T follicular helper cell (primary cell): ENCODE measurements around the gene TGFBR1.

ENCODE experiments used
- DNase-seq: peaks from one replicate; pipeline ENCODE4 v3.0.0-alpha.2; 2020; ENCODE audit warnings: low read depth
- total RNA-seq, 2 experiments: gene quantifications; one replicate each; lab custom pipeline; 2026; lab: John Stamatoyannopoulos, UW

Gene TGFBR1
- total RNA-seq = 60.9 to 82.6 reads per million in 2 experiments

GRCh38 chr9:99104459-99105151, at the start of gene TGFBR1:
TSS of gene TGFBR1 (plus strand) at chr9:99105113. CDS start at chr9:99105206, 93 bp downstream.
- peak; percentile 87 for DNase-seq

GRCh38 chr9:99055384-99055783, 49.5 kb upstream of the TGFBR1 start:
- no peak for DNase-seq

- no peak for DNase-seq
Measured at GRCh38 chr9:99056186-99056585, 48.7 kb upstream of the TGFBR1 start.

GRCh38 chr9:99056886-99057664, 47.8 kb upstream of the TGFBR1 start:
- DNase-seq = no peak

- peak; percentile 56 for DNase-seq
Measured at GRCh38 chr9:99057665-99058625, 47.0 kb upstream of the TGFBR1 start.

GRCh38 chr9:99058964-99059921, 45.7 kb upstream of the TGFBR1 start:
- no peak for DNase-seq

- DNase-seq = no peak
Measured at GRCh38 chr9:99060621-99061020, 44.3 kb upstream of the TGFBR1 start.

- DNase-seq = no peak
Measured at GRCh38 chr9:99062549-99062948, 42.4 kb upstream of the TGFBR1 start.

- no peak for DNase-seq
Measured at GRCh38 chr9:99063522-99063921, 41.4 kb upstream of the TGFBR1 start.

GRCh38 chr9:99066571-99066970, 38.3 kb upstream of the TGFBR1 start:
- no peak for DNase-seq

- no peak for DNase-seq
Measured at GRCh38 chr9:99069075-99069474, 35.8 kb upstream of the TGFBR1 start.

GRCh38 chr9:99069546-99069945, 35.4 kb upstream of the TGFBR1 start:
- DNase-seq = no peak

- DNase-seq = no peak
Measured at GRCh38 chr9:99070681-99071080, 34.2 kb upstream of the TGFBR1 start.

- DNase-seq = no peak
Measured at GRCh38 chr9:99071313-99072039, 33.4 kb upstream of the TGFBR1 start.

- no peak for DNase-seq
Measured at GRCh38 chr9:99072040-99072394, 32.9 kb upstream of the TGFBR1 start.

- no peak for DNase-seq
Measured at GRCh38 chr9:99073347-99073746, 31.6 kb upstream of the TGFBR1 start.

- no peak for DNase-seq
Measured at GRCh38 chr9:99073985-99074901, 30.7 kb upstream of the TGFBR1 start.

- DNase-seq = no peak
Measured at GRCh38 chr9:99074902-99075245, 30.0 kb upstream of the TGFBR1 start.

GRCh38 chr9:99075246-99075912, 29.5 kb upstream of the TGFBR1 start:
- no peak for DNase-seq
